Endodermal cell (in vitro differentiated cells): ENCODE results near the gene ZNF446. TPM values are rescaled to one million over a fixed set of nuclear protein-coding genes. Genes with fewer than 3 reads are reported as not detected.

Experiments used
- DNase-seq: peaks from one replicate; pipeline ENCODE4 v3.0.0-alpha.2; 2017
- H3K27ac ChIP-seq: 2 replicates; pipeline ENCODE4 v1.5.1; 2013; ENCODE audit warnings: mild to moderate bottlenecking, low read depth, low read length, moderate library complexity
- H3K27me3 ChIP-seq: 2 replicates; pipeline ENCODE4 v1.6.1; 2013; ENCODE audit warnings: mild to moderate bottlenecking, low read length, moderate library complexity; ENCODE audit not compliant: insufficient read depth, control insufficient read depth, poor library complexity, severe bottlenecking
- H3K36me3 ChIP-seq: 2 replicates; pipeline ENCODE4 v1.7.0; 2013; ENCODE audit warnings: mild to moderate bottlenecking, low read length, moderate library complexity; ENCODE audit not compliant: control insufficient read depth, insufficient read depth
- H3K4me1 ChIP-seq: one replicate; pipeline ENCODE4 v1.7.0; 2013; ENCODE audit warnings: low read length; ENCODE audit not compliant: control insufficient read depth, insufficient read depth
- H3K4me3 ChIP-seq: 2 replicates; pipeline ENCODE4 v1.5.1; 2013; ENCODE audit warnings: mild to moderate bottlenecking, low read length, moderate library complexity
- H3K9ac ChIP-seq: 2 replicates; pipeline ENCODE4 v1.6.1; 2013; ENCODE audit warnings: mild to moderate bottlenecking, low read length, moderate library complexity; ENCODE audit not compliant: poor library complexity, severe bottlenecking; ENCODE audit errors: extremely low read depth
- H3K9me3 ChIP-seq: 2 replicates; pipeline ENCODE4 v1.6.1; 2013; ENCODE audit warnings: mild to moderate bottlenecking, low read length, moderate library complexity; ENCODE audit not compliant: control insufficient read depth
- H3K27ac Mint-ChIP-seq: 2 replicates; pipeline ENCODE4 v1.8.0; 2020; ENCODE audit warnings: mixed read lengths
- H3K27me3 Mint-ChIP-seq: 2 replicates; pipeline ENCODE4 v1.8.0; 2021; ENCODE audit warnings: mild to moderate bottlenecking, mixed read lengths; ENCODE audit not compliant: insufficient read depth
- H3K36me3 Mint-ChIP-seq: 2 replicates; pipeline ENCODE4 v1.8.0; 2020; ENCODE audit warnings: low read depth, mixed read lengths
- H3K4me1 Mint-ChIP-seq: 2 replicates; pipeline ENCODE4 v1.8.0; 2020; ENCODE audit warnings: mixed read lengths
- H3K4me3 Mint-ChIP-seq: 2 replicates; pipeline ENCODE4 v1.8.0; 2020; ENCODE audit warnings: mild to moderate bottlenecking, moderate library complexity, mixed read lengths
- H3K9me3 Mint-ChIP-seq: 2 replicates; pipeline ENCODE4 v1.8.0; 2020; ENCODE audit warnings: mild to moderate bottlenecking, mixed read lengths
- CTCF ChIP-seq: fragments of 200-600 bp; sonication (generic); conservative IDR thresholded peaks from 2 replicates; pipeline ENCODE4 v1.5.0; 2021; ENCODE audit warnings: antibody characterized with exemption, mild to moderate bottlenecking
- WGBS, 2 experiments: methylation state at CpG; one replicate each; pipeline versions ENCODE4 v1.1.5 to v1.1.7; 2013; ENCODE audit warnings: missing lambda C conversion rate in 2 of 2, mixed read lengths in 1 of 2; ENCODE audit not compliant: insufficient coverage in 1 of 2, insufficient read length in 1 of 2; 5-methylcytosine and 5-hydroxymethylcytosine counted together
- long read RNA-seq, 4 experiments: library from polyadenylated mRNA in 2 of 4; library from RNA in 1 of 4; library from capped mRNA in 1 of 4; stranded (forward) in 3 of 4; unstranded in 1 of 4; transcript quantifications; one replicate each; pipeline ENCODE4 v2.0.0, GENCODE V29; 2020 to 2021; ENCODE audit warnings: inconsistent platforms in 1 of 4
- polyA plus RNA-seq, 2 experiments: library from polyadenylated mRNA; stranded (reverse); fragments of 50-300 nt; gene quantifications; one replicate each; pipeline ENCODE4 v1.2.3, GENCODE V29; 2013
- total RNA-seq, 2 donors: library from RNA; stranded (reverse); fragmentation: NEBNext Ultra II Directional in 1 of 2; extraction: Animal tissue kit (Norgen Biotek cat#: 25700) in 1 of 2; gene quantifications; 2 replicates in 1 of 2; 3 replicates in 1 of 2; pipeline ENCODE4 v1.2.1, GENCODE V29; 2021

The ZNF446 gene
- total RNA-seq = 10 to 100 TPM; 10.4 to 10.7 TPM
- 11.6 TPM for polyA plus RNA-seq (2013, experiment 1 of 2)
- 9.4 TPM for polyA plus RNA-seq (2013, experiment 2 of 2)
- long read RNA-seq, experiment 1, partial matches to known transcripts = 1 of 5 reads
- long read RNA-seq, experiment 1, other reads (novel, unspliced or antisense) = 2 of 5 reads
- long read RNA-seq, experiment 2, partial matches to known transcripts = 4 of 16 reads
- long read RNA-seq, experiment 2, other reads (novel, unspliced or antisense) = 11 of 16 reads
- long read RNA-seq, experiment 3, transcript ZNF446-203 (7 exons, 2,238 nt) = major isoform, 8 of 68 reads
- long read RNA-seq, experiment 3, partial matches to known transcripts = 12 of 68 reads
- long read RNA-seq, experiment 3, other reads (novel, unspliced or antisense) = 47 of 68 reads
- long read RNA-seq, experiment 4, partial matches to known transcripts = 0 of 5 reads
- long read RNA-seq, experiment 4, other reads (novel, unspliced or antisense) = 4 of 5 reads

DNA sequence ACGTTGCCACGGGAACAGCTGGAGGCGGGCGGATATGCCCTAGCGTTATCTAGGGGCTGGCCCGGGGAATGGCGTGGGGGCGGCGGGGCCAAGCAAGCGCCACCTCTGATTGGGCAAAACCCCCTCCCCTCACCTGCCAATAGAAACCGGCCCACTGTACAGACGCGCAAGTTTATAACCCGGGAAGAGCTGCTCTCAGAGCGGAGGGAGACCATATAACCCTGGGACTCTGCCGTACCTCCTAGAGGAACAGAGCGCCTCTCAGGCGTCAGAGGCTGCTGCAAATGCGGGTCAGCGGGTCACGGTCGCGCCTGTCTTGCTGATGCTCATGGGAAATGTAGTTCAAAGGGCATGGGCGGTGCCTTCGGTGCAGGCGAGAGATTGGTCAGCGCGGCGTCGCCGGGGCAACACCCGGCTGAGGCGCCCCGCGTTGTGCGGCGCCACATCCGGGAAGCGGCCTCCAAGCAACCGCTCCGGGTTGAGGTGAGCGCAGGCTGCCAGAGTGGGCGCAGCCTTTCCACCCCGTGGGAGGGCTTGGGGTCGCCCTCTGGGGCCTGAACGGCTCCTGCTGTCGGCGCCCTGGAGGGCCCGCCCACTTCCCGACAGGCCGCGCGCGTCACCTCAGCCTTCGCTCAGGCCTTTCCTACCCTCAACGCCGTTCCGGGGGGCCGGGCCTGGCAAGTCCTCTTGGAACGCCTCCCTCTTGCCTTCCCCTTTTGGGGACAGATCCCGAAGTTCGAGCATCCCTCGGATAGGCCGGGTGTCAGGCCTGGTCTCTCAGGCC is at the start of gene ZNF446:
Gene ZNF446 (plus strand): TSS at position 639 of the 784 bp plus-strand sequence. CDS start 867 bp downstream, outside the sequence.
- H3K4me1 Mint-ChIP-seq = peaks cover 11% of the 10 kb centered on the region
- Histone ChIP-seq H3K4me3 (peak within 1 kb of the TSS; percentile 91), H3K4me1 (peaks cover 11% of the 10 kb centered on the region), H3K9ac (peak within 1 kb of the TSS; percentile 46), H3K36me3 (peaks cover 21% of the 10 kb centered on the region), H3K27me3 (no peaks in the 10 kb centered on the region), H3K9me3 (no peaks in the 10 kb centered on the region), H3K27ac (peak within 1 kb of the TSS; percentile 80)
- TF ChIP-seq CTCF = no peak
- peak within 1 kb of the TSS; percentile 81 for H3K4me3 Mint-ChIP-seq
- 0 to 1% methylated on average over 47 to 64 of the region's 64 CpGs for WGBS, 2 experiments
- H3K27ac Mint-ChIP-seq = peak within 1 kb of the TSS; percentile 97
- peaks cover 5% of the 10 kb centered on the region for H3K27me3 Mint-ChIP-seq
- peaks cover 16% of the 10 kb centered on the region for H3K36me3 Mint-ChIP-seq
- H3K9me3 Mint-ChIP-seq = no peaks in the 10 kb centered on the region
- peak; percentile 98 for DNase-seq

DNA sequence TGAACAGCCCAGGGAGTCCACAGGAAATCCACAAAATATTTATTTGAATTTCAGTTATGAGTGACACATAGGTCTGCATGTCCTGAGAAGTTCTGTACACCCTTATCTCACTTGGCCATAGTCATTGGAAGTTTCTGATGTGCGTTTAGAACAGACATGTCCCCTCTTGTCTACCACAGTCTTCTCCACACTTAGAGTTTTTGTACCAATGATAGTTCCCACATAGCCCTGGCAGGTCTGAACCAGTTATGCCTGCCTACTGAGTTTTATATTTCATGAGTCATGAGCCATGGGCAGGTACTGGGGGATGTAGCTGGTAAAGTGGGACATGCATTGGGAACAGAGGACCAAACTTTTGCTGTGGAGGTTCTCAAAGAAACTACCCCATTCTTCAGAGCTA is 47.5 kb upstream of the ZNF446 start:
- WGBS, 2 experiments = 75% methylated on average over 1 of the region's 1 CpG; no CpG with 5 or more reads in 1 of the 2 experiments
- peaks cover 63% of the 10 kb centered on the region for H3K9me3 Mint-ChIP-seq
- no peak overlapping the region for H3K4me3 ChIP-seq
- H3K9me3 ChIP-seq = peaks cover 55% of the 10 kb centered on the region
- no peak overlapping the region for H3K27ac Mint-ChIP-seq
- no peak for TF ChIP-seq CTCF
- H3K36me3 Mint-ChIP-seq = peaks cover 27% of the 10 kb centered on the region
- no peaks in the 10 kb centered on the region for H3K4me1 Mint-ChIP-seq
- H3K27me3 Mint-ChIP-seq = peaks cover 18% of the 10 kb centered on the region
- peaks cover 18% of the 10 kb centered on the region for H3K36me3 ChIP-seq
- H3K4me3 Mint-ChIP-seq = no peak overlapping the region
- no peaks in the 10 kb centered on the region for H3K27me3 ChIP-seq
- no peaks in the 10 kb centered on the region for H3K4me1 ChIP-seq
- DNase-seq = no peak
- H3K27ac ChIP-seq = no peak overlapping the region
- H3K9ac ChIP-seq = no peak overlapping the region

DNA sequence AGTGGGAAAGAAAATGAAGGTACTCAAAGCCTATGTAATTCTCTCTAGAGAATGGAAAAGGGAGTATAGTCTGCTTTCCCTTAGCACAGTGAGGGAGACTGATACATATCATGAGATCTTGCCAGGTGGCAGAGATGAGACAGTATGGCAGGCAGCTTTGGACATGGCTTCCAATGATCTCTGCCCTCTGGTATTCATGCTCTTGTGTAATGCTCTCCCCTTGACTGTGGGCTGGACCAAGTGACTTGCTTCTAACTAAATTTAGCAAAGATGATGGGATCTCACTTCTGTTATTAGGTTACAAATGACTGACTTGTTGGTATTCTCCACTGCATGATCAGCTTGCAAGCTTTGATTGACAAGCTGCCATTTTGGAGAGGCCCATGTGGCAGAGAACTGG is 46.4 kb upstream of the ZNF446 start:
- Histone ChIP-seq H3K27ac (no peak overlapping the region), H3K9me3 (peaks cover 66% of the 10 kb centered on the region), H3K36me3 (peaks cover 29% of the 10 kb centered on the region), H3K27me3 (no peaks in the 10 kb centered on the region), H3K4me1 (no peaks in the 10 kb centered on the region), H3K4me3 (peak overlapping the region; percentile 22), H3K9ac (no peak overlapping the region)
- H3K27ac Mint-ChIP-seq = no peak overlapping the region
- H3K4me1 Mint-ChIP-seq = no peaks in the 10 kb centered on the region
- no peak overlapping the region for H3K4me3 Mint-ChIP-seq
- H3K9me3 Mint-ChIP-seq = peaks cover 73% of the 10 kb centered on the region
- DNase-seq = no peak
- peaks cover 37% of the 10 kb centered on the region for H3K36me3 Mint-ChIP-seq
- peaks cover 18% of the 10 kb centered on the region for H3K27me3 Mint-ChIP-seq
- TF ChIP-seq CTCF = no peak
